HS-5 (cell line): Measurements from ENCODE around the gene SORCS1.
"Not testable (repeated sequence)": the region's sequence is repeated elsewhere in the genome, so short reads cannot be mapped to it uniquely, and the experiment has no call there.

ENCODE experiments used
- DNase-seq: peaks from one replicate; pipeline ENCODE4 v3.0.0-alpha.2; 2012; ENCODE audit warnings: low read depth

The SORCS1 gene

DNA sequence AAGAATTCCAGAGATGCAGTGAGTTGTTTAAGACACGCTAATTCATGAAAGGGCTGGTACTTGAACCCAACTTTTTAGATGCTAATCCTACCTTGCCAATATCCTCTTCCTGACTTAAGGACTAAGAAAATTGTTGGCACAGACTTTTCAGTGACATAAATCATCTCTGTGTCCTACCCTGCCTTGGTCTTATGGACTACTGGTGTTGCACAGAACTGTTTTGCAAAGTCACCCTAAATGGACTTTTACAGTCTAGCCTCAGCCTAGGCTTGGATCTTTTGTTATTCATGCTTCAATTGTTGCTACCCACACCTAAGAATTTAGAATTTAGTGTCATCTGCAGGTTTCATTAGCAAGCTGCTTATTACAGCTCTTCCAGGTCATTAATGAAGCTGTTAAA, 112.7 kb downstream of the SORCS1 start:
- no peak for DNase-seq

DNA sequence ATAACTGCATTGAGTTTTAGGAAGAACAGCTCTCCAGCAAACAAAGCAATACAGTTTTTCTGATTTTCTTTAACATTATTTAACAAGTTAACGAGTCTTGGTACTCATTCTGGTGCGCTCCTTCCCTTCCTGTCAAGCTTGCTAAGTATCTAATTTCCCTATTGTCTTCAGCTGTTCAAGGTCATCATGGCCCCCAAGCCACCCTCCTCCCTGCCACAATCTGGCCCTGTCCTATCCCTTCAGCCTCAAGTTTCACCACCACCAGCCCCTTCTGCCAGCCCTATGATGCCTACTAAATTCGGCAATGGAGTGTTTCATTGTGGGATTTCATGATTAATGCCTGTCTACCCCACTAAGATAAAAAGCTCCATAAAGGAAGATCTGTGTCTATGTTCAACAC, 121.0 kb downstream of the SORCS1 start:
- DNase-seq, result no peak

DNA sequence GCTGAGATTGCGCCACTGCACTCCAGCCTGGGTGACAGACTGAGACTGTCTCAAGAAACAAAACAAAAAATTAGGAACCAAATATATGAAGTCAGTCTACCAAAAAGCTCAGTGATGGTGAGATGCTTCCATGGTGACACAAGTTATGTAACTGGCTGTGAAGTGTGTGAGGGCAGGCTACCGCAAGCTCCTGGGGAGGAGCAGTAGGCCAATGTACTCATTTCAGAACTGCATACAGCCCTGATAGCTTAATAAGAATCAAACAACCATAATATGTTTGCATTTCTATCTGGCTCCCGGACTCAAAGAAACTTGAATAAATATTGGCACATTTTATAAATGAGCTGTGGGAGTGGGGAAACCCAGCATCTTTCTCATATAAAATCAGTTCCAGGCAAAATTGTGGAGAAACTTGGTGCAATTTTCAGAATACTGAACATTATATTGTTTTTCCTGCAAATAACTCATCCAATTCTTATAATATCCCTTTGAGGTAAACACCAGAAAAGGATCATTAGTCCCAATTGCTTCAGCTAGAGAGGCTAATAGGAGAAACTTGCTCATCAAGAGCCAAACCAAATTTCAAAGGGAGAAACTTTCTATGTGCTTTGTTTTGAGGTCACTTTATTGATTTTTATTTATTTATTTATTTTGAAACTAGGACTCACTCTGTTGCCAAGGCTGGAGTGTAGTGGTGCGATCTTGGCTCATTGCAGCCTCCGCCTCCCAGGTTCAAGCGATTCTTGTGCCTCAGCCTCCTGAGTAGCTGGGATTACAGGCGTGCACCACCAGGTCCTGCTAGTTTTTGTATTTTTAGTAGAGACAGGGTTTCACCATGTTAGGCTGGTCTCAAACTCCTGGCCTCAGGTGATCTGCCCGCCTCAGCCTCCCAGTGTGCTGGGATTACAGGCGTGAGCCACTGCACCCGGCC, 127.0 kb downstream of the SORCS1 start:
- DNase-seq, result no peak

DNA sequence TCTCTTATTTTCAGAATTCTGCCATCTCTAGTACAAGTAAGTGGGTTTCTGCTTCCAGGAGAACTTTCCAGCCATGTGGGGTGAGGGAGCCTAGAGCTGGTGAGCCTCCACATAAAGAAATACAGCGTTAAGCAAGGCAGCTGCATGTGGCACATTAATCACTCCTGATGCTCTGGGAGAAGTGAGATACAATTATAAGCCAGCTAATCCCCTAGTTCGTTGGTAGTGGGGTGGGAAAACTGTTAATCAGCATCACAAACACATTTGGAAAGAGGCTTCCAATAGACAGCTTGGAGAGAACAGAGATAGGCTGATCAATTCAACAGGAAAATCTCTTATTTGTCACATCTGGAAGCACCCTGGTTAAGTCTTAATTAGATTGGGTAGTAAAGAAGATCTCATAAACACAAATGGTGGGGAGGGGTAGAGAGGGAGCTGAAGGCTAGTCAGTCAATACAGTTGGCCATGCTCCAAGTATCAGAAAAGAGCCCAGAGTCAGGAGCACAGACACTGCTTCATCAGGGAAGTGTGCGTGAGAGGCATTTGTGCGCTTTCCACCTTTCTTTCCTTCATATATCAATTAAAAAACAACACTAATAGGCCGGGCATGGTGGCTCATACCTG, 130.6 kb downstream of the SORCS1 start:
- no peak for DNase-seq

DNA sequence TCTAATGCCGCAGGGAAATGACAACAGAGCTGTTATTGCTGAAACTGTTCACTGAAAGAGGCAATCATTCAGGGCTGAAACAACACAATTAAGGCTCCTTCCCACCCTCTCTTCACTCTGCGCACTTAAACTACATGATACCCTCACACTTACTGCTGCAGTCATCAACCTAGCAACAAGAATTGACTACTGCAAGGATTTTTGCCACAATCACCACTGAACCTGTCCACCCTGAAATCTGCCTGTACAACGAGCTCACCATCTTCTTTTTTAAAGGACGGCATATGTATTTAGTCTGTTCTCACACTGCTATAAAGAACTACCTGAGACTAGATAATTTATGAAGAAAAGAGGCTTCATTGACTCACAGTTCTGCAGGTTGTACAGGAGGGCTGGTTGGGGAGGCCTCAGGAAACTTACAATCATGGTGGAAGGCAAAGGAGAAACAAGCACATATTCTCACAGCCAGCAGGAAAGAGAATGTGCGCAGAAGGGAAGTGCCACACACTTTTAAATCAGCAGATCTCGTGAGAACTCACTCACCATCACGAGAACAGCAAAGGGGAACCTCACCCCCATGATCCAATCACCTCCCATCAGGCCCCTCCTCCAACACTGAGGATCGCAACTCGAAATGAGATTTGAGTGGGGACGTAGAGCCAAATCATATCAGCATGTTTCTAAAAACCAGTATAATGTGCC, 131.7 kb downstream of the SORCS1 start:
- no peak for DNase-seq

DNA sequence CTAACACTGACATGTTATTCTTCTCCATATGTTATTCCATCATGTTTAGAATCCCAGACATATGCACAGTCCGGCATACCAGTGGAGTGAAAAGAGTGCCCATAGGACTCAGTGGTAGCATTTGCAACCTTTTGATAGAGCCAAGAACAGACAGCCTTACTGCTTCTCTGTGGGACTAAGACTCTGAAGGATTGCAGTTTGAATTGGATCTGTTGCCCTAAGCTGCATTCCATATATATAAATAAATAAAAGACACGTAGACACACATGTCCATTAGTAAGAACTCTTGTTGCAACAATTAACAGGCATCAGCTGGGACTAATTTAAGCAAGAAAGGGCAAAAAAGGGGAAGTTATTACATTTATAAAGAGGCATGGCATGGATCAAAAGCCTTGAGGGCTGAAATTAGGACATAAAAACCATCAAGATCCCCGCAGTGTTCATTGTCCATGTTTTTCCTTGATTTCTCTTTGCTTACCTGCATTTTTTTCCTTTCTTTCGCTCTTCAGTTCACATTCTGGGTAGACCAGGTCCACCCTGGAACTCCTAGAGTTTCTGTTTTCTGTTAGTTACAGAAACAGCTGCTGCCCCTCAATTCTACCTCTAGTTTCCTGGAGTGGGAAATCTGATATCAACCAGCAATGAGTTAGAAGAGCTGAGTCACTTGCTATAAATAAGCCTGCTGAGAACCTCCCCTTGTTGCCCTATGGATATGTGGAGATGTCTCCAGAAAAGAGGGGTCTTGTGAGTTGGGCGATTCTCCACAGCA, 132.4 kb downstream of the SORCS1 start:
- DNase-seq, result peak; percentile 14

DNA sequence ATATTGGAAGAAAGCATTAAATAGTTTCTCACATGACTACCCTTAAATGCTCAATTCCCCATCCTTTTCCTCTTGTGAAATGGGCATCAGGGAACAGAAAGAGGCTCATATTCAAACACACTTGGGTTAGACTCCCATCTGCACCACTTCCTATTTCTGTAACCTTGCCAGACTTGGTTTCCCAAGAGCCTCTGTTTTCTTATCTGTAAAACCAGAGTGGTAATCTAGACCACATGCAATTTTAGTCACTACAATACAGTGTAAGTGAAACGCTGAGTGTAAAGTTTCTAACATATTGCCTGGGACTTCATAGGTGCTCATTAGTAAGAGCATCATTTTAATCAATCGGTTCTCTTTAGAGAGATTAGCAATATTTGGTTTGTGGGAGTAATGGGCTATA, 136.3 kb downstream of the SORCS1 start:
- DNase-seq, result peak; percentile 8

DNA sequence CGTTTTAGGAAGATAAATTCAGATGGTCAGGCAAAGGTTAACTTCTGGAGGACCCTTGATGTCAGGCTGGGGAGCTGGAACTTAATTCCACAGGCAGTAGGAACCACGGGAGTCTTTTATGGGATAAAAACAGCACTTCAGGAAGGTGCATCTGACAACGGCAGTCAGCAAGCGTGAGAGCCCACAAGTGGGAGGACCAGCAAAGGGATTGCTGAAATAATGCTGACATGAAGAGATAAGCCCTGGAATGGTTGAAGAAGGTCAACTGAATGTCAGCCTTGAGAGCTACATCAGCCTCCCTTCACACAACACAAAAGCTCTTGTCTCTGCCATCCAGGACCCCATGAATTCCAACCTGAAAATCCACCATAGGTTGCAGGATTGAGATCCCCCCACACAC, 138.8 kb downstream of the SORCS1 start:
- DNase-seq, result no peak

DNA sequence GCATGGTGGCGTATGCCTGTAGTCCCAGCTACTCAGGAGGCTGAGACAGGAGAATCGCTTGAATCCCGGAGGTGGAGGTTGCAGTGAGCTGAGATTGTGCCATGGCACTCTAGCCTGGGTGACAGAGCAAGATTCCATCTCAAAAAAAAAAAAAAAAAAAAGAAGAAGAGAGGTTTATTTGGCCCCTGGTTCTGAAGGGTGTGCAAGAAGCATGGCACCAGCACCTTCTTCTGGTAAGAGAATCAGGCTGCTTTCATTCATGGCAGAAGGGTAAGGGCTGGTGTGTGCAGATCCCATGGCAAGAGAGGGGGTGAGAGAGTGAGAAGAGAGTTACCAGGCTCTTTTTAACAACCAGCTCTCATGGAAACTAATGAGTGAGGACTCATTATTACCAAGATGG, 140.5 kb downstream of the SORCS1 start:
- not testable (repeated sequence) for DNase-seq

DNA sequence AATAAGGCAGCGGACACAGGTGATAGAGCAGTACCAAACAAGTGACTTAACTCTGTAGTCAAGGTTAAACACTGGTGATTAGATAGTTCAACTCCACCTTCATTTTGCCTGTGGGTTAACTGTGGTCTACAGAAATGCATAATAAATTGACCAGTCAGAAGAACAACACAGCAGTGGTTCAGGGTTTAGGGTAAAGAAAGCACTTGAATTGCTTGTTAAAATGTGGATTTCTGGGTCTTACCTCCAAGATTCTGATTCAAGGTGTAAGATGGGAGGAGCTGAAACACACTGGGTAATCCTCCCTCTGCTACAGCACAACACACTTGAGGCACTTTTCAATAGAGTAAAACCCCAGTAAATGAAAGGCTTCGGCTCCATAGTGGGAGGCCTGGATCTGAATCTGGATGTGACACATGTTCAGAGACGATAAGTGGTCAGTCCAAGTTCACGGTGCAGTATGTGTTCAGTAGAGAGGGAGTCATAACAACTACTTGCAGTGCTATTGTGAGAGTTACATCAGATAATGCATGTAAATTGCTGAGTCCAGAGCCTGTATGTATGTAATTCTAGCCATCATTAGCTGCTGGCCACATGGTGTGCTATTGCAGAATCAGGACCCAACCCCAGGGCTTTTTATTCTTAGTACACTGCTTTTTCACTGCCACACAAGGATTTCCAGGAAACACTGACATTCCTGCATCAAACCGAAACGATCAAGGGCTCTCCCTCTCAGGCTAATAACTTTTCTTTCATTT, 141.7 kb downstream of the SORCS1 start:
- DNase-seq, result no peak

DNA sequence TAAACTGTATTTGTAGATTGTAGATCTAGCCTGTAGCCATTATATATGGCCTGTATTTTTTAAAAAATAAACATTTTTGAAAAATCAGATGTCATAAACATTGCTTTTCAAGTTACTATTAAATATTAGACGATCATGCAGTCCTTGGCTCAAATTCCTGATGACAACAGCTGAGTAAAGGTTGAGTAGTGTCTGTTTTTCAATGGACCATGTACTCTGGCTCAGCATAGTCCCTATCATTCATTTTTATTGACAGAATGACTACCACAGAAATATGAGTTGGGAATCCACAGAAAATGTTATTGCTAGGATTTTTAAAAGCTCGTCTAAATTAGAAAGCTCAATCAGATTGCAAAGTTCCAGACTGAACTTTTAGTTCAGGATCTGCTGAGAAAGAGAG, 145.4 kb downstream of the SORCS1 start:
- DNase-seq, result no peak

DNA sequence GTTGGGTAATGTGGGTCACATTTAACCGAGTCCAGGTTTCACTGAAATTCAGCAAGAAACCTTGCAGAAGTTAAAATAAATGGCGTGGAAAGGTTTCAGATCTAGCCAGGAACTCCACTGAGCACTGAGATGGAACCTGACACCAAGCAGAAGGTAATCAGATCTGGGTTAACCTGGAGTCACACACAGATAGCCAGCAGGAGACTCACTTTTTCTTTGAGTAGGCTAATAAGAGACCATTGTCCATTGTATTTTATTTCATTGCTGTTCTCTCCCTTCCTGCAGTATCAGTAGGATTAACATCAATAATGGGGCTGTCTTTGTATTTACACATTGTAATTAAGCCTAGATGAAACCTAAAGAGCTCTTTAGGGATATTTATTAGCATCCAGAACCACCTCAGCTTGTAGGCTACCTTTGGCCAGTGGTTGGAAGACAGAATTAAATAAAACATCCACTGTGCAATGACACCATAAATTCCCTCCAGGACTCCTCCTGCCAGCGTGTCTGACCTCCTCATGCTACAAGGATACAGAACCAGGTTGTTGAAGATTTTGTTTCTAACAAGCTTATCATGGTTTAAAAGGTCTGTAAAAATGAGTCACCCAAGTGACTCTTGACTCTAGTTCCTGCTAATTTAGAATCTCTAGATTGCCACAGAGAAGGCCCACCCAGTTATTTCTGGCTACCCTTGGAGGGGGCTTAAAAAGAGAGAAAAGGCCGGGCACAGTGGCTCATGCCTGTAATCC, 151.1 kb downstream of the SORCS1 start:
- DNase-seq, result no peak

DNA sequence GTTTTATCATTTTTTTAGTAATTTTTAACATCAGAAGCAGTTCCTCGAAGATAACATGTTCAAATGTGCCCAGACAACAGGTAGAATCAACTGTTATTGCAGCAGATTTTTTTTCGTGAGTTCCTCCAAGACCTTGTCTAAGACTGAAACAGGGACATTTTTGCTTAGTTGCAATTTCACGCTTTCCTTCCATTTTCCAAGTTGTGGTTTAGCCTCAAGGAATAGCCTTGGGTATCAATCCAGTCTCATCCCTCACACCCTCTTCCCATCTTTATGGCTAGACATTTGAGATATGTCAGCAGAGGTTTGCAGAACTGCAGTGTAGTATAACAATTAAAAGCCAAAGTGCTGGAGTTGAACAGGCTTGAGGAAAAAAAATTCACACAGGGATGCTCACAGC, 152.5 kb downstream of the SORCS1 start:
- no peak for DNase-seq

DNA sequence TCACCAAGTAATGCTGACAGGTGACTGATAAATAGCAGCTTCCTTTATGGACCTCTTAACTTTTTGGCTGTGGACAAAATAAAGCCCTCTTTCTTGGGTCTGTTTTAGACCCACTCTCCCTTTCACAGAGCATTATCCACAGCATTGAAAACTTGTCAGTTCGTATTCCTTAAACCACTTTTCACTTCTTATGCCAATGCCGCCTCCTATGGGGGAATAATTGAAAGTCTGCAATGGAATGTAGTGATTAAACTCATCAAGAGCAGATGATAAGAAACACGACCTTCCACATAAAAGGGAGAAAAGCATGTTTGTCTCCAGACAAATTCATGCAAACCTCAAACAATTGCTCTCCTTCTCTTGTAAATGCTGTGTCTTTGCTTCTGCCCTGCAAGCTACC, 153.4 kb downstream of the SORCS1 start:
- no peak for DNase-seq

DNA sequence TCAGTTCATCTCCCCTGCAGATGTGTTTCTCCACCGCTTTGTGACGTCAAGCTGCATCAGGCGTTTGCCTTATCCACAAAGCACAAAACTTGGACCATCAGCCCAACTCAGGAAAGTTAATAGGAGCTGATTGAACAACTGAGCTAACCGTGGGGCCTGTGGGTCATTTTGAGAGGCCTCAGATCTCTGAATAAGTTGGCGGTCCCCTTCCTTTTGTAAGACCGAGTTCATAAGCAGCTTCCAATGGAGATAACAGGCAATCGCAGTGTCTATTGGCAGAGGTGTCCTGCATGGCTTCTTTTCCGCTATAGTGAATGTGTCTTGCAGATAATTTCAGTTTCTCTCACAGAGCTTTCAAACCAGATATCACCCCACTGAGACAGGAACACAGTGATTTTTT, 154.0 kb downstream of the SORCS1 start:
- no peak for DNase-seq

DNA sequence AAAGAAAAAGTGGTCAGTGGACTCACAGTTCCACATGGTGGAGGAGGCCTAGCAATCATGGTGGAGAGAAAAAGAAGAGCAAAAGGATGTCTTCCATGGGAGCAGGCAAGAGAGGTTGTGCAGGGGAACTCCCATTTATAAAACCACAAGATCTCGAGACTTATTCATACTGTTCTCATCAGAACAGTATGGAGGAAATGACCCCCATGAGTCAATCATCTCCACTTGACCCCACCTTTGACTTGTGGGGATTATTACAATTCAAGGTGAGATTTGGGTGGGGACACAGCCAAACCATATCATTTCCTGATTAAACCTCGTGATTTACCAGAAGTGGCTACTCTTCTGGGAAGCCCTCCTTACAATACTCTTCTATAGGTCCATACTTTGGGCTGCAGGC, 160.1 kb downstream of the SORCS1 start:
- DNase-seq, result no peak

DNA sequence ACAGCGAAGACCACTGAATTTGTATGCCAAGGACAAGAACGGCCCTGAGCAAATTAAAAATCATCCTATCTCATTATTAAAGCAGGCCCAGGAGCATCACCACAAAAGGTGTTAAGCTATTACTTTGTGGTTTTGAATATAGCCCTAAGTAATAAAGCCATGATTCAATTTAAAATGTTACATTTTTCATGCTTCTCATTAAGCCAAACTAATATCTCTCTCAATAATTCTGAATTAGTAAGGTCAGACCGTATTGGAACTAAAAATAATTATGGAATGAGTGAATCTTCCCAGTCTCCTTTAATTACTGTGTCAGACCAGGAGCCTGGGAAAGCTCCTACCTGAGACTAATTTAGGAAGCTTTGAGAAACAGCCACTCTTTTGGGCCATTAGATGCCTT, 162.4 kb downstream of the SORCS1 start:
- no peak for DNase-seq

DNA sequence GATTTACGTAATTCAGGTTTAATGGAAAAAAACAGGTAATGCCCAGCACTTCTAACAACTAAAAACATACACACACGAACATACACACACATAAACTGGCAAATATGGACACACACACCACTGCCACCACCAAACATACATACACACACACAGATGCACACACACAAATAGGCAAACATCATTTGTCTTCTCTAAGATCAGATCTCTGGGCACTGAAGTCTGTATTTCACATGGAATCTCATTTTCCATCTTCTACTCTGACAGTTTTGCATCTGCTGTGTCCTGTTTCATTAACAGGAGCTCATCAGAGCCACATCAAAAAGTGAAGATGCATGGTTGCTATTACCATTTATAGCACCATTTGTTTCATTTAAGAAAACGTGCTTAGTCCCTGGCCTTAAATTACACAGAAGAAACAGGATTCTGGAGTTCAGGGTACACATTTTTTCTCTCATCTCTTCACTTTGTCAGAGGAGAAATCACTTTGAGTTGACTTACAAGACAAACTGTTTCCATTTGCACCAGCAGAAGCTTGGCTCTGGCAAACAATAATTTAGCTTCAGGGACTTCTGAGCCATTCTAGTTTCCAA, 165.3 kb downstream of the SORCS1 start:
- no peak for DNase-seq

DNA sequence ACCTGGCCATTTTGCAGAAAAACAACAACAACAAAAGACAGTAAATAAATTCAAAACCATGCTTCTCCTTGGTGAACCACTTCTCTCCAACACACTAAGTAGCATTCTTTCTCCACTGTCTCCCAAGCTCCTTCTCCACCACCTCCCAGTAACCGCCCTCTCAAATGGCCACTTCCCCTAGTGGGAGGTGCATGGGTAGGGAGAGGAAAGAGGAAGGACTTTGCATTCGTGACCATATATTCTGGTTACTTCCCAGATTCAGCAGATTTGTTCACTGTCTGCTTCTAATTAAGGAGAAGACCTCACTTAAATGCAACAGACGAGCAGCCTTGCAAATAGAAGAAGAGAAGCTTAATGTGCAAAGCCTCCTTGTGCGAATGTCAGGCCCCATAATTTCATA, 166.8 kb downstream of the SORCS1 start:
- DNase-seq, result no peak

DNA sequence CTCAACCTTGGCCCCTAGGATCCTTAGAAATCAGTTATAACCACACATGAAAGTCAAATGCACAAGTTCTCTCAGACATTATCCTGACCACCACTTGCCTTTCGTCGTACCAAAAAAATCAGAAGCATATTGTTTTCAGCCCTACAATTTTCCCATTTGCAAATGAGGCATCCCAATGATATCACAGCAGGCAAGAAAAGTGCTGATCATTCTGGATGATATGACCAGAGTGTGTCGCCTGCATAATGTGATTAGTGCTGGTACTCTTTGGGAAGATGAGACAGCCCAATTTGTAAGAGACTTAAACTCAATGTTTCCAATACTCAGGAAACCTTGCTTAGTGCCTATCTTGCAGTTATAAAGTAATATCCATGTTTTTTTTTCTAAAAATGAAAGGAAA, 168.0 kb downstream of the SORCS1 start:
- no peak for DNase-seq
